HG03095 (cell line): Measurements from ENCODE around the gene CYP4F8.
"Not testable (repeated sequence)": the region's sequence is repeated elsewhere in the genome, so short reads cannot be mapped to it uniquely, and the experiment has no call there.

Experiments used
- ATAC-seq: cut with Tn5 transposase; IDR thresholded peaks from one replicate; pipeline ENCODE4 v1.9.1; 2021; ENCODE audit warnings: moderate library complexity; ENCODE audit not compliant: unreplicated experiment

Gene CYP4F8

GRCh38 chr19:15642807-15643206, 27.8 kb downstream of the CYP4F8 start:
- ATAC-seq, result no peak

GRCh38 chr19:15643387-15643786, 28.4 kb downstream of the CYP4F8 start:
- ATAC-seq, result no peak

GRCh38 chr19:15644066-15644741, 29.2 kb downstream of the CYP4F8 start:
- no peak for ATAC-seq

GRCh38 chr19:15644816-15645215, 29.8 kb downstream of the CYP4F8 start:
- ATAC-seq, result no peak

GRCh38 chr19:15649526-15649925, 34.5 kb downstream of the CYP4F8 start:
- ATAC-seq, result no peak

- ATAC-seq, result not testable (repeated sequence)
Measured at GRCh38 chr19:15650123-15650522, 35.1 kb downstream of the CYP4F8 start.

- no peak for ATAC-seq
Measured at GRCh38 chr19:15651791-15652190, 36.8 kb downstream of the CYP4F8 start.

GRCh38 chr19:15652559-15653278, 37.7 kb downstream of the CYP4F8 start:
- ATAC-seq, result no peak

- ATAC-seq, result no peak
Measured at GRCh38 chr19:15656467-15656866, 41.4 kb downstream of the CYP4F8 start.

GRCh38 chr19:15663247-15663646, 48.2 kb downstream of the CYP4F8 start:
- no peak for ATAC-seq

GRCh38 chr19:15666186-15666585, 51.2 kb downstream of the CYP4F8 start:
- no peak for ATAC-seq

- no peak for ATAC-seq
Measured at GRCh38 chr19:15666883-15667282, 51.9 kb downstream of the CYP4F8 start.

GRCh38 chr19:15669440-15669839, 54.4 kb downstream of the CYP4F8 start:
- no peak for ATAC-seq

- ATAC-seq, result no peak
Measured at GRCh38 chr19:15669891-15670290, 54.9 kb downstream of the CYP4F8 start.

- ATAC-seq, result no peak
Measured at GRCh38 chr19:15671237-15671821, 56.3 kb downstream of the CYP4F8 start.

- ATAC-seq, result no peak
Measured at GRCh38 chr19:15671891-15672579, 57.0 kb downstream of the CYP4F8 start.

- ATAC-seq, result no peak
Measured at GRCh38 chr19:15672580-15673175, 57.7 kb downstream of the CYP4F8 start, which contains the start of gene CYP4F12. Gene CYP4F12, plus strand, starts transcription at chr19:15673087. Its CDS starts 443 bp downstream, at chr19:15673530.

GRCh38 chr19:15673176-15673654, 58.2 kb downstream of the CYP4F8 start:
- ATAC-seq, result no peak

GRCh38 chr19:15675560-15675959, 60.5 kb downstream of the CYP4F8 start:
- ATAC-seq, result no peak

- no peak for ATAC-seq
Measured at GRCh38 chr19:15679089-15679488, 64.1 kb downstream of the CYP4F8 start.

GRCh38 chr19:15679865-15680264, 64.8 kb downstream of the CYP4F8 start:
- not testable (repeated sequence) for ATAC-seq
